Stimulated activated CD4-positive, alpha-beta T cell treated with anti-CD3 and anti-CD28 coated beads, Interleukin-1b, Interleukin-23, amount 100 ng/mL, for 24 hours (primary cell): ENCODE results near the gene CCSER1.

Source experiments
- DNase-seq, 4 experiments: peaks; one replicate each; pipeline ENCODE4 v3.0.0-alpha.2; 2020; ENCODE audit warnings: low read depth in 4 of 4, low spot score in 1 of 4

Gene CCSER1

GRCh38 chr4:91470671-91471070, 1343.5 kb downstream of the CCSER1 start:
- DNase-seq = no peak

- no peak for DNase-seq
Measured at GRCh38 chr4:91471280-91471679, 1344.1 kb downstream of the CCSER1 start.

GRCh38 chr4:91472046-91472445, 1344.9 kb downstream of the CCSER1 start:
- DNase-seq = no peak

- no peak for DNase-seq
Measured at GRCh38 chr4:91485415-91485814, 1358.2 kb downstream of the CCSER1 start.

GRCh38 chr4:91488946-91489345, 1361.8 kb downstream of the CCSER1 start:
- DNase-seq = no peak

- no peak for DNase-seq
Measured at GRCh38 chr4:91497892-91498291, 1370.7 kb downstream of the CCSER1 start.

GRCh38 chr4:91502365-91502764, 1375.2 kb downstream of the CCSER1 start:
- DNase-seq = no peak

GRCh38 chr4:91513326-91513725, 1386.1 kb downstream of the CCSER1 start:
- DNase-seq = no peak

GRCh38 chr4:91519155-91519554, 1392.0 kb downstream of the CCSER1 start:
- no peak for DNase-seq

- no peak for DNase-seq
Measured at GRCh38 chr4:91525621-91526020, 1398.4 kb downstream of the CCSER1 start.

GRCh38 chr4:91527056-91527455, 1399.9 kb downstream of the CCSER1 start:
- no peak for DNase-seq

- no peak for DNase-seq
Measured at GRCh38 chr4:91567594-91567993, 1440.4 kb downstream of the CCSER1 start.

GRCh38 chr4:91577864-91578263, 1450.7 kb downstream of the CCSER1 start:
- DNase-seq = no peak

GRCh38 chr4:91590260-91590659, 1463.1 kb downstream of the CCSER1 start:
- no peak for DNase-seq

- DNase-seq = no peak
Measured at GRCh38 chr4:91592125-91592524, 1464.9 kb downstream of the CCSER1 start.

GRCh38 chr4:91596718-91597117, 1469.5 kb downstream of the CCSER1 start:
- DNase-seq = no peak

GRCh38 chr4:91598696-91599095, 1471.5 kb downstream of the CCSER1 start:
- no peak for DNase-seq

- no peak for DNase-seq
Measured at GRCh38 chr4:91600301-91600700, 1473.1 kb downstream of the CCSER1 start.

GRCh38 chr4:91601401-91601800, 1474.2 kb downstream of the CCSER1 start:
- DNase-seq = no peak

GRCh38 chr4:91611782-91612181, 1484.6 kb downstream of the CCSER1 start:
- DNase-seq = no peak

GRCh38 chr4:91620952-91621351, 1493.8 kb downstream of the CCSER1 start:
- DNase-seq = no peak

- DNase-seq = no peak
Measured at GRCh38 chr4:91621446-91621845, 1494.3 kb downstream of the CCSER1 start.

- no peak for DNase-seq
Measured at GRCh38 chr4:91622925-91623602, 1495.9 kb downstream of the CCSER1 start.
